Muscle of arm (tissue), 12 donors: ENCODE measurements around the gene RLF. TPM values are rescaled to one million over a fixed set of nuclear protein-coding genes. Genes with fewer than 3 reads are reported as not detected.

Experiments
- DNase-seq: peaks from one replicate; pipeline ENCODE4 v3.0.0-alpha.2; 2013
- polyA plus RNA-seq, 12 donors: library from polyadenylated mRNA; unstranded; fragments of 120-200 nt; gene quantifications; one replicate each; pipeline ENCODE4 v1.2.1, GENCODE V29; 2013; ENCODE audit not compliant: insufficient read length in 12 of 12

Gene RLF
- polyA plus RNA-seq, 12 donors, result 11.4 to 20.7 (median 16.1) TPM; not detected in 1

DNA sequence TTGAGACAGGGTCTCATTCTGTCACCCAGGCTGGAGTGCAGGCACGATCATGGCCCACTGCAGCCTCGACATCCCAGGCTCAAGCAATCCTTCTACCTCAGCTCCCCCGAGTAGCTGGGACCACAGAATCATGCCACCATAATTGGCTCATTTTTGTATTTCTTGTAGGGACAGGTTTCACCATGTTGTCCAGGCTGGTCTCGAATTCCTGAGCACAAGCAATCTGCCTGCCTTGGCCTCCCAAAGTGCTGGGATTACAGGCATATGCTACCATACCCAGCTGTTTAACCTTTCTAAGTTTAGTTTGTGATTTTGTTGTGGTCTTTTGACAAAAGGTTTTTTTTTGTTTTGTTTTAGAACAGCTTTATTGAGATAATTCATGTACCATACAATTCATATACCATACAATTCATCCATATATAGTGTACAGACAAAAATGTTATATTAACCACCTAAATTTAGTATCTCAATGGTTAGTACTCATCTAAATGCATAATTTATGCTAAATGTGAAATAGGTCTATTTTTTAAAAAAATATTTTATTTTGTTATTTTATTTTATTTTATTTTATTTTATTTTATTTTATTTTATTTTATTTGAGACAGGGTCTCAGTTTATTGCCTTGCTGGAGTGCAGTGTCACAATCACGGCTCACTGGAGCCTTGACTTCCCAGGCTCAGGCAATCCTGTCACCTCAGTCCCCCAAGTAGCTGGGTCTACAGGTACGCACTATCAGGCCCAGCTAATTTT lies 105.8 kb downstream of the RLF start:
- DNase-seq, result no peak

DNA sequence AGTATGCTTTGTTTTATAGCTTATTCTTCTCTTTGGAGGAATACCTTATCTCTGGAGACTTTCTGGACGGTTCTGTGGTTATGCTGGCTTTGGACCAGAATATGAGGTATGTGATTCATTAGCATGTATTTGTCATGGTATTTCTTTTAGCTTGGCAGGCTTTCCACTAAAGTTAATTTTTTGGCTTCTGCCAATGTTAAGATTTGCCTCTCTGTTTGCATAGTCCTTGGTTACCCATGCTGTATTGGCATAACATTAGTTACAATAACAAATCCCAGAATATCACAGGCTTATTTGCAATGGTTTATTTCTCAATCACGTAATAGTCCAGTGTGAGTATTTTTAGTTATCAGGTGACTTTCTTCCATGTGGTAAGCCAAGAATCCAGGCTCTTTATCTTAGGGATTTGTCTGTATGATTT lies 106.6 kb downstream of the RLF start:
- DNase-seq, result no peak

DNA sequence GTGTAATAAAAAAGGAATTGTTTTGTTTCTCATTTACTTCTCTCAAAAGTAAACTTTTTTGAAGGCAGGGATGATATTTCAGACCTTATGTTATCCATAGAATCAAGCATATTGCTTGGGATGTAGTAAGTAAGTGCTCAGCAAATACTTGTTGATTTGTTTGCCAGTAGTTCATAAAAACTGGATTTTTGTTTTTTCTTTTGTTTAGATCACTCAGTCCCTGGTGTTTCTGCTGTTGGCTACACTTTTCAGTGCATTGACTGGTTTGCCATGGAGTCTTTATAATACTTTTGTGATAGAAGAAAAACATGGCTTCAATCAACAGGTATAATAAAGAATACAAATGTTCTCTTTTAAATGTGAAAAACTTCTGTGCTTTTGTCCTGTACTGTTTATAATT lies 107.0 kb downstream of the RLF start:
- no peak for DNase-seq

DNA sequence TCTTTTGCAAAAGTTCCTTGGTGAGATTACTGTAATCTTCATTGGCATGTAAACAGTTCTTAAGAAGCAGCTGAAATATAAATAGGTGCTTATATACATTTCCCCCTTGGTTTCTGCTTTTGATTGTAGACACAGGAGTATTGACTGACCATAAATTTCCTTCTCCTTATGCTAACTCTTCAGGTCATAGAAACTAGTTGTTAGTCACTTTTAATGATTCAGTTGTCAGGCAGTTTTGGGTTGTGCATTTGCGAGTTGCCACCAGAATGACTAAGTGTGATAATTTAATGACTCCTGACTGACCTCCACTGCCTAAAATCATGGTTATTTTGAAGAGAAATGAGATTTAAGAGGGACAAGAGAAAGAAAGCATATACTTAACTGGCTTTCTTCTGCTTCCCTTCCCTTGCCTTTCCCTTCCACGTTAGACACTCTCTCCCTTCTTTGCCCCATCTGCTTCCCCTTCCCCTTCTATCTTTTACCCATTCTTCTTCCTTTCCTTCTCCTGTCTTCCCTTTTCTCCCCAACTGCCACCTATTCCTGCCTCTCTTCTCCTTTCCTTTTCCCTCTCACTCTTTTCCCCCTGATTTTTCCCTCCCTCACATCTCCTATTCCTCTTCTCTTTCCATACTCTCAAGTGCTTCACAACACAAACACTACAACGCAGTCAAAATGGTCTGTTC lies 109.1 kb downstream of the RLF start:
- no peak for DNase-seq

DNA sequence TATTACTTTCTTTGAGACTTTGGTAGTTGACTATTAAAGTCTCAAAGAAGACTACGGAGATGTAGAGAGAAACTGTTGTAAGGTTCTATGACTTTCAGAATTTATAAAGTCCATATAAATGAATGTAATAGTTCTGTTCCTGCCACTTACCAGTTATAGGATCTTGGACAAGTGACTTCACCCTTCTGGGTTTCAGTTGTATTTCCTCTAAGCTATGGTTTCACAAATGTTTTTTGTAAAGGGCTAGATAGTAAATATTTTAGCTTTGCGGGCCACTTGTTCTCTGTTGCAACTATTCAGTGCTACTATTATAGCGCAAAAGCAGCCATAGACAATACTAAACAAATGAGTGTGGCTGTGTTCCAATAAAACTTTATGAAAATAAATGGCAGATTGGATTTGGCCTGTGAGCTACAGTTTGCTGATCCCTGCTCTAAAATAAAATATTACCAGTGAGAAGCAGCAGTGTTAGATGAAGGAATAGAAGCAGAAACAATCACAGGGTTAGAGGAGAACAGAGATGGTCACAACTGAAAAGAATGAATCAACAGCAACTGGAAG lies 111.5 kb downstream of the RLF start:
- no peak for DNase-seq

DNA sequence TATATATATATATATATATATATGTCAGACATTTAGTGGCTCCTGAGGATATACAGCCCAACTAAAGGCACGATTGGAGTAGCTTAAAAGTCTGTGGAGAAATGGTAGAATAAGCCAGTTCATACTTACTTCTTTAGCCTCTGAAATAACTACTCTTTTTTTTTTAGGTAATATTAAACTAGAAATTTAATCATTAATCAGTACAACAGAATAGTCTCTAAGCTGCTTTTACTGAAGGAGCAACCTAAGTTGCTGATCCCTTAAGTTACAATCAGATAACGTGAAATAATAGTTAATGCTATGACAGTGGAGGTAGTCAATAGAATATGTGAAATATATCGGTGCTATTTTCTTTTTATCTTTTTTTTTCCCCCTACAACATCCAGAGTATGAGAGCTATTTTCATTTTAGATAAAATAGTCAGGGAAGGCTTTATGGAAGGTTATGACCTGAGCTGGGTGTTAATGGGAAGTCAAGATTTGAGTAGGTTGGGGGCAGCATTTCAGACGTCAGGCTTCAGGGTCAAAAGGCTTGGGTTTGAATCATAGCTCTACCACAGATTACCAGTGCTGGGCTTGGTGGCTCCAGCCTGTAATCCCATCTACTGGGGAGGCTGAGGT lies 112.5 kb downstream of the RLF start:
- no peak for DNase-seq

DNA sequence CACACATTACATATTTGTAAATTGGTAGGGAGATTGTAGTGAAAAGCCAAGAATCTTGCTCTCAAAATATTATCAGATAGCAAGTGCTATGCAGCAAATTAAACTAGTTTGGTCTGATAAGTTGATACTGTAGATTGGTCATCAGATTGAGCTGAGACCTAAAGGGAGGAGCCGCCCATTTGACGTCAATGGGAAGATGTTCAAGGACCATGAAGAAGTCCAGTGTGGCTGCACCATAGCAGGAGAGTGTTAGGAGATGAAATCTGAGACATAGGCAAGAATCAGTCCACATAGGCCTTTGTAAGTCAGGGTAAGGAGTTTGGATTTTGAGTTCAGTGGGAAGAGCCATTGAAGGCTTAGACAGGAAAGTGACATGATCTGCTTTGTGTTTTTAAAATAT lies 113.1 kb downstream of the RLF start:
- no peak for DNase-seq

DNA sequence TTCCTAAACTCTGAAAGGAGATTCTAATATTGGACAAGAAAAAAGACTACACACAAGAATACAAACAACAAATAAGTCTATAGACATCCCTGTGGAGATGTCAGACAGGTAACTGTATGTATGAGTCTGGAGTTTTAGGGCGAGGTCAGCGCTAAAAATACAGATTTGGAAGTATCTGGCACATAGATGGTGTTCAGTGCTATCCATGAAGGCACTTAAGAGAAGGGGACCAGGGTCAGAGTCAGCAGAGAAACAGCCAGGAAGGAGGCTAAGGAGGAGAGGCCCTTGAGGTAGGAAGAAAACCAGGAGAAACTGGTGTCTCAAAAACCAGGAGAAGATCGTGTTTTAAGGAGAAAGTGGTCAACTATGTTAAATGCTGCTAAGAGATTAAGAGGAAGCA lies 114.9 kb downstream of the RLF start:
- no peak for DNase-seq

DNA sequence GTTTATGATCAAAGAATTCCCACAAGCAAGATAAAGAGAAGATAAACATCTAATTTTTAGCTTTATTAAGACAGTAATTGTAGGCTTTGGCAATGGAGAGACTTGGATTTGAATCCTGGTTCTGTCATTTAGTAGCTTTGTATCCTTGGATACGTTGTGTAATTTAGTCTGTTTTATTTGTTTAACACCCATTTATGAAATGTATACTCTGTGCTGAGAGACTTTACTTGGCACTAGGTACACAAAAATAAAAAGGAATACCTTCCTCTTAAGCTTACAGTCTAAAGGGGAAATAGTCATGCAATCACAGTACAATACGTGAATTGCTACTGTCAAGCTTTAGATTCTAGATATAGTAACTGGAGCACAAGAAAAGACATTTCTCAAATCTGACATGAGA lies 120.7 kb downstream of the RLF start:
- no peak for DNase-seq

Other genes with a start within 250 kb of the RLF start
- gene MFSD2A, start 206.2 kb upstream of the RLF start, polyA plus RNA-seq, result 10 to 100 TPM in 1 of 12 donors, 1 to 10 TPM in 7, under 1 TPM in 3, not detected in 1; 0.68 to 10.7 (median 1.9) TPM
- 100 to 1,000 TPM in 3 of 12 donors, 10 to 100 TPM in 8, not detected in 1; 69.6 to 143 (median 87.0) TPM for gene CAP1, start 120.7 kb upstream of the RLF start, polyA plus RNA-seq
- 10 to 100 TPM in 11 of 12 donors, not detected in 1; 35.8 to 72.2 (median 46.1) TPM for gene PPT1, start 64.1 kb upstream of the RLF start, polyA plus RNA-seq
- not detected for gene TMCO2, start 86.5 kb downstream of the RLF start, polyA plus RNA-seq
- gene ZMPSTE24, start 96.8 kb downstream of the RLF start, polyA plus RNA-seq, result 10 to 100 TPM in 11 of 12 donors, not detected in 1; 25.8 to 50.1 (median 30.5) TPM
- gene COL9A2, start 155.9 kb downstream of the RLF start, polyA plus RNA-seq, result 10 to 100 TPM in 1 of 12 donors, 1 to 10 TPM in 9, under 1 TPM in 1, not detected in 1; 0.99 to 16.6 (median 1.5) TPM
- 10 to 100 TPM in 11 of 12 donors, not detected in 1; 13.7 to 33.5 (median 18.4) TPM for gene SMAP2, start 212.3 kb downstream of the RLF start, polyA plus RNA-seq